HepG2 (cell line): ENCODE measurements around the gene SAC3D1. TPM values are rescaled to one million over a fixed set of nuclear protein-coding genes. Genes with fewer than 3 reads are reported as not detected.

ENCODE experiments used
- ATF7-NPFF ChIP-seq: sonication (generic); formaldehyde crosslinking; IDR thresholded peaks from 2 replicates; pipeline ENCODE4 v1.8.1; 2023; ENCODE audit warnings: mild to moderate bottlenecking, low read depth, missing genetic modification reagents, moderate library complexity
- EP300 ChIP-seq, 3 experiments: sonication (generic) in 1 of 3; formaldehyde crosslinking in 1 of 3; IDR thresholded peaks; 2 replicates each; pipeline versions ENCODE4 v1.5.1 to v1.6.1; 2011 to 2020; ENCODE audit warnings: low read depth in 2 of 3, low read length in 2 of 3, borderline replicate concordance in 1 of 3, improper control_type of control experiment in 1 of 3, mild to moderate bottlenecking in 1 of 3, missing genetic modification reagents in 1 of 3, moderate library complexity in 1 of 3
- FOSL2 ChIP-seq: sonication (generic); formaldehyde crosslinking; IDR thresholded peaks from 2 replicates; pipeline ENCODE4 v1.4.0; 2020; ENCODE audit warnings: missing genetic modification reagents
- HOXA5 ChIP-seq: sonication (generic); formaldehyde crosslinking; IDR thresholded peaks from 2 replicates; pipeline ENCODE4 v1.4.0; 2020; ENCODE audit warnings: missing genetic modification reagents
- KLF12 ChIP-seq: sonication (generic); formaldehyde crosslinking; IDR thresholded peaks from 2 replicates; pipeline ENCODE4 v1.4.0; 2020; ENCODE audit warnings: missing genetic modification reagents, borderline replicate concordance
- MEF2D ChIP-seq: sonication (generic); formaldehyde crosslinking; IDR thresholded peaks from 2 replicates; pipeline ENCODE4 v1.5.1; 2020; ENCODE audit warnings: mild to moderate bottlenecking, missing genetic modification reagents
- MIXL1 ChIP-seq: IDR thresholded peaks from 2 replicates; pipeline ENCODE4 v1.6.1; 2016
- NBN ChIP-seq: fragments of 450-650 bp; conservative IDR thresholded peaks from 2 replicates; pipeline ENCODE4 v1.6.1; 2017
- NFE2L2 ChIP-seq: fragments of 150-350 bp; IDR thresholded peaks from 2 replicates; pipeline ENCODE4 v1.6.1; 2014; ENCODE audit warnings: low read length
- NKX3-1 ChIP-seq: sonication (generic); formaldehyde crosslinking; IDR thresholded peaks from 2 replicates; pipeline ENCODE4 v1.5.0; 2020; ENCODE audit warnings: missing genetic modification reagents
- PAWR ChIP-seq: sonication (generic); formaldehyde crosslinking; IDR thresholded peaks from 2 replicates; pipeline ENCODE4 v1.4.0; 2020; ENCODE audit warnings: missing genetic modification reagents, mild to moderate bottlenecking, borderline replicate concordance
- RARG ChIP-seq: sonication (generic); formaldehyde crosslinking; IDR thresholded peaks from 2 replicates; pipeline ENCODE4 v1.4.0; 2020; ENCODE audit warnings: low read depth, mild to moderate bottlenecking, missing genetic modification reagents
- RFXAP ChIP-seq: sonication (generic); formaldehyde crosslinking; IDR thresholded peaks from 2 replicates; pipeline ENCODE4 v1.4.0; 2020; ENCODE audit warnings: missing genetic modification reagents, borderline replicate concordance
- YY1 ChIP-seq: IDR thresholded peaks from 2 replicates; pipeline ENCODE4 v1.6.1; 2011; ENCODE audit warnings: low read length, low read depth, moderate library complexity, mild to moderate bottlenecking; ENCODE audit not compliant: insufficient read depth, insufficient replicate concordance
- ZNF260 ChIP-seq: sonication (generic); formaldehyde crosslinking; IDR thresholded peaks from 2 replicates; pipeline ENCODE4 v1.4.0; 2020; ENCODE audit warnings: missing genetic modification reagents, low read depth, mild to moderate bottlenecking, borderline replicate concordance
- ZNF558 ChIP-seq: sonication (generic); formaldehyde crosslinking; IDR thresholded peaks from 2 replicates; pipeline ENCODE4 v1.9.0; 2022; ENCODE audit warnings: mild to moderate bottlenecking, missing genetic modification reagents, borderline replicate concordance
- ZNF670 ChIP-seq: sonication (generic); formaldehyde crosslinking; IDR thresholded peaks from 2 replicates; pipeline ENCODE4 v1.8.0; 2022; ENCODE audit warnings: mild to moderate bottlenecking, missing genetic modification reagents, borderline replicate concordance
- ZNF713 ChIP-seq: sonication (generic); formaldehyde crosslinking; IDR thresholded peaks from 2 replicates; pipeline ENCODE4 v1.4.0; 2020; ENCODE audit warnings: mild to moderate bottlenecking, missing genetic modification reagents
- ZSCAN30 ChIP-seq: sonication (generic); formaldehyde crosslinking; IDR thresholded peaks from 2 replicates; pipeline ENCODE4 v1.5.0; 2020; ENCODE audit warnings: mild to moderate bottlenecking, missing genetic modification reagents
- polyA plus RNA-seq, 8 experiments: library from polyadenylated mRNA; depleted of rRNA in 3 of 8; stranded (reverse) in 7 of 8; unstranded in 1 of 8; fragments of >200 nt; fragmentation: Illumina TruSeq in 4 of 8; extraction: Trizol in 4 of 8; gene quantifications; 2 replicates each; pipeline versions ENCODE4 v1.2.1 to v1.2.3, GENCODE V29; 2011 to 2016; ENCODE audit warnings: low read depth in 4 of 8, missing spikeins in 1 of 8, mixed read lengths in 1 of 8; ENCODE audit not compliant: insufficient read depth in 1 of 8
- total RNA-seq, 5 experiments: library from RNA; depleted of rRNA; stranded (reverse); fragments of >200 nt; fragmentation: Illumina TruSeq; extraction: Trizol; gene quantifications; 2 replicates each; pipeline ENCODE4 v1.2.3, GENCODE V29; 2016; ENCODE audit warnings: low read depth in 1 of 5
- TF ChIP-seq, protein P1 (sequence below): sonication (generic); formaldehyde crosslinking; IDR thresholded peaks from 2 replicates; pipeline ENCODE4 v1.5.0; 2020; ENCODE audit warnings: missing genetic modification reagents
- TF ChIP-seq, protein P2 (sequence below): sonication (generic); formaldehyde crosslinking; conservative IDR thresholded peaks from 2 replicates; pipeline ENCODE4 v1.8.0; 2022; ENCODE audit warnings: missing genetic modification reagents
- TF ChIP-seq, protein P3 (sequence below): sonication (generic); formaldehyde crosslinking; IDR thresholded peaks from 2 replicates; pipeline ENCODE4 v1.4.0; 2020; ENCODE audit warnings: missing genetic modification reagents
- TF ChIP-seq, protein P4 (sequence below): sonication (generic); formaldehyde crosslinking; IDR thresholded peaks from 2 replicates; pipeline ENCODE4 v1.5.0; 2020; ENCODE audit warnings: mild to moderate bottlenecking, missing genetic modification reagents, moderate library complexity

Gene SAC3D1
- total and polyA plus RNA-seq, 2 of the 13 experiments (the other 11 are each of a cell fraction or from before 2014, with no cell fraction given): 7.4 to 36.3 TPM

DNA sequence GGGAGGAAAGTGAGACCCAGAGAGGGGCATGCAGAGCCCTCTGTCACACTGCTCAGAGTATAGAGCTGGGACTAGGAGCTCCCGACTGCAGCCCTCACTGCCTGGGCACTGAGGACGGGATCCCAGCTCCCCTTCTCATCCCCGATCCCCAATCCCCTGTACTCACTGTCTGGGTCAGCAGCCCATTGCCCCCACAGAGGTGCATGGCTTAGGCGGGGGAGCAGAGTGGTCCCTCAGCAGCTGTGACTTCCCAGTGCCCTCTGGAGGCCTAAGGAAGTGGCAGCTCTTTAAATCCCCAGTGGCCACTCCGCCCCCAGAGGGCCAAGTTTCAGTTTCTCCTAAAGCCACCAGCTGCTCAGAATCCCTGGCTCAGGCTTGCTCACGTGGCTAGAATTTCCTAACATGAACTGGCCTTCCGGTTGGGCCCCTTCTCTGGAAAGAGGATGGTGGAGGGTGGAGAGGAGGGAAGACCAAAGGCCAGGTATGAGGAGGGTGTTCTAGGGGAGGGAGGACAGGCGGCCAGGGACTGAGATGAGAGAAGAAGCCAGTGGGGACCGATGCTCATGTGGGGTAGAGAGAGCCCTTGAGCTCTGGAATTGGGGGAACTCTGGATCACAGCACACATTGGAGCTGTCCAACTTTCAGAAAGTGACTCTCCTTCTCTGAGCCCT, 44.2 kb upstream of the SAC3D1 start, which contains the start of gene BATF2 (continued):
- TF ChIP-seq RFXAP (CRISPR knock-in tag) (no peak; the same call in 1 of the 2 replicates), FOSL2 (CRISPR knock-in tag) (peak; percentile 58), ZNF670 (CRISPR knock-in tag) (no peak), ZNF260 (CRISPR knock-in tag) (no peak), EP300 (IDR thresholded peaks at IDR 0.05; ENCODE audit: low read depth in 2 of 2, low read length in 2 of 2) (peak in 1 of 2 experiments; percentile 63; a peak in 2 of 4 replicates), EP300 (CRISPR knock-in tag; IDR thresholded peaks at IDR 0.05; ENCODE audit: borderline replicate concordance) (peak; percentile 60), YY1 (peak; percentile 12), ZSCAN30 (CRISPR knock-in tag) (no peak), ZNF713 (CRISPR knock-in tag) (no peak), MIXL1 (CRISPR knock-in tag) (no peak), KLF12 (CRISPR knock-in tag) (no peak), ATF7-NPFF (CRISPR knock-in tag) (no peak), NFE2L2 (no peak), MEF2D (CRISPR knock-in tag) (peak; percentile 77; the same call in 1 of the 2 replicates), NKX3-1 (CRISPR knock-in tag) (no peak), PAWR (CRISPR knock-in tag) (no peak), HOXA5 (CRISPR knock-in tag) (0 out of 2 replicates have a peak, but pooled peaks have one; percentile 48), NBN (no peak), RARG (no peak), ZNF558 (CRISPR knock-in tag) (no peak)
- TF ChIP-seq, protein P1, sequence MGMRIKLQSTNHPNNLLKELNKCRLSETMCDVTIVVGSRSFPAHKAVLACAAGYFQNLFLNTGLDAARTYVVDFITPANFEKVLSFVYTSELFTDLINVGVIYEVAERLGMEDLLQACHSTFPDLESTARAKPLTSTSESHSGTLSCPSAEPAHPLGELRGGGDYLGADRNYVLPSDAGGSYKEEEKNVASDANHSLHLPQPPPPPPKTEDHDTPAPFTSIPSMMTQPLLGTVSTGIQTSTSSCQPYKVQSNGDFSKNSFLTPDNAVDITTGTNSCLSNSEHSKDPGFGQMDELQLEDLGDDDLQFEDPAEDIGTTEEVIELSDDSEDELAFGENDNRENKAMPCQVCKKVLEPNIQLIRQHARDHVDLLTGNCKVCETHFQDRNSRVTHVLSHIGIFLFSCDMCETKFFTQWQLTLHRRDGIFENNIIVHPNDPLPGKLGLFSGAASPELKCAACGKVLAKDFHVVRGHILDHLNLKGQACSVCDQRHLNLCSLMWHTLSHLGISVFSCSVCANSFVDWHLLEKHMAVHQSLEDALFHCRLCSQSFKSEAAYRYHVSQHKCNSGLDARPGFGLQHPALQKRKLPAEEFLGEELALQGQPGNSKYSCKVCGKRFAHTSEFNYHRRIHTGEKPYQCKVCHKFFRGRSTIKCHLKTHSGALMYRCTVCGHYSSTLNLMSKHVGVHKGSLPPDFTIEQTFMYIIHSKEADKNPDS: no peak
- TF ChIP-seq, protein P2, sequence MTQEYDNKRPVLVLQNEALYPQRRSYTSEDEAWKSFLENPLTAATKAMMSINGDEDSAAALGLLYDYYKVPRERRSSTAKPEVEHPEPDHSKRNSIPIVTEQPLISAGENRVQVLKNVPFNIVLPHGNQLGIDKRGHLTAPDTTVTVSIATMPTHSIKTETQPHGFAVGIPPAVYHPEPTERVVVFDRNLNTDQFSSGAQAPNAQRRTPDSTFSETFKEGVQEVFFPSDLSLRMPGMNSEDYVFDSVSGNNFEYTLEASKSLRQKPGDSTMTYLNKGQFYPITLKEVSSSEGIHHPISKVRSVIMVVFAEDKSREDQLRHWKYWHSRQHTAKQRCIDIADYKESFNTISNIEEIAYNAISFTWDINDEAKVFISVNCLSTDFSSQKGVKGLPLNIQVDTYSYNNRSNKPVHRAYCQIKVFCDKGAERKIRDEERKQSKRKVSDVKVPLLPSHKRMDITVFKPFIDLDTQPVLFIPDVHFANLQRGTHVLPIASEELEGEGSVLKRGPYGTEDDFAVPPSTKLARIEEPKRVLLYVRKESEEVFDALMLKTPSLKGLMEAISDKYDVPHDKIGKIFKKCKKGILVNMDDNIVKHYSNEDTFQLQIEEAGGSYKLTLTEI (CRISPR knock-in tag): no peak
- TF ChIP-seq, protein P3, sequence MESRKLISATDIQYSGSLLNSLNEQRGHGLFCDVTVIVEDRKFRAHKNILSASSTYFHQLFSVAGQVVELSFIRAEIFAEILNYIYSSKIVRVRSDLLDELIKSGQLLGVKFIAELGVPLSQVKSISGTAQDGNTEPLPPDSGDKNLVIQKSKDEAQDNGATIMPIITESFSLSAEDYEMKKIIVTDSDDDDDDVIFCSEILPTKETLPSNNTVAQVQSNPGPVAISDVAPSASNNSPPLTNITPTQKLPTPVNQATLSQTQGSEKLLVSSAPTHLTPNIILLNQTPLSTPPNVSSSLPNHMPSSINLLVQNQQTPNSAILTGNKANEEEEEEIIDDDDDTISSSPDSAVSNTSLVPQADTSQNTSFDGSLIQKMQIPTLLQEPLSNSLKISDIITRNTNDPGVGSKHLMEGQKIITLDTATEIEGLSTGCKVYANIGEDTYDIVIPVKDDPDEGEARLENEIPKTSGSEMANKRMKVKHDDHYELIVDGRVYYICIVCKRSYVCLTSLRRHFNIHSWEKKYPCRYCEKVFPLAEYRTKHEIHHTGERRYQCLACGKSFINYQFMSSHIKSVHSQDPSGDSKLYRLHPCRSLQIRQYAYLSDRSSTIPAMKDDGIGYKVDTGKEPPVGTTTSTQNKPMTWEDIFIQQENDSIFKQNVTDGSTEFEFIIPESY (CRISPR knock-in tag): peak; percentile 36
- TF ChIP-seq, protein P4, sequence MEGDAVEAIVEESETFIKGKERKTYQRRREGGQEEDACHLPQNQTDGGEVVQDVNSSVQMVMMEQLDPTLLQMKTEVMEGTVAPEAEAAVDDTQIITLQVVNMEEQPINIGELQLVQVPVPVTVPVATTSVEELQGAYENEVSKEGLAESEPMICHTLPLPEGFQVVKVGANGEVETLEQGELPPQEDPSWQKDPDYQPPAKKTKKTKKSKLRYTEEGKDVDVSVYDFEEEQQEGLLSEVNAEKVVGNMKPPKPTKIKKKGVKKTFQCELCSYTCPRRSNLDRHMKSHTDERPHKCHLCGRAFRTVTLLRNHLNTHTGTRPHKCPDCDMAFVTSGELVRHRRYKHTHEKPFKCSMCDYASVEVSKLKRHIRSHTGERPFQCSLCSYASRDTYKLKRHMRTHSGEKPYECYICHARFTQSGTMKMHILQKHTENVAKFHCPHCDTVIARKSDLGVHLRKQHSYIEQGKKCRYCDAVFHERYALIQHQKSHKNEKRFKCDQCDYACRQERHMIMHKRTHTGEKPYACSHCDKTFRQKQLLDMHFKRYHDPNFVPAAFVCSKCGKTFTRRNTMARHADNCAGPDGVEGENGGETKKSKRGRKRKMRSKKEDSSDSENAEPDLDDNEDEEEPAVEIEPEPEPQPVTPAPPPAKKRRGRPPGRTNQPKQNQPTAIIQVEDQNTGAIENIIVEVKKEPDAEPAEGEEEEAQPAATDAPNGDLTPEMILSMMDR: peak; percentile 95
